Activated CD8-positive, alpha-beta T cell treated with anti-CD3 and anti-CD28 coated beads for 36 hours (primary cell): ENCODE results near the gene C2CD4C. TPM values are rescaled to one million over a fixed set of nuclear protein-coding genes. Genes with fewer than 3 reads are reported as not detected.
"Not testable (repeated sequence)": the region's sequence is repeated elsewhere in the genome, so short reads cannot be mapped to it uniquely, and the experiment has no call there.

Source experiments
- ATAC-seq: fragments of 200-7000 bp; cut with Tn5 transposase; one replicate; pipeline ENCODE4 v1.10.0; 2021; ENCODE audit warnings: mild to moderate bottlenecking, moderate library complexity
- CTCF ChIA-PET: fragments of 350-600 bp; sonication (Branson Sonifier 250); formaldehyde crosslinking; loops from one replicate; lab custom pipeline; 2021; ENCODE audit warnings: antibody characterized with exemption; lab: Charles Lee
- POLR2A ChIA-PET: fragments of 350-600 bp; sonication (Branson Sonifier 250); formaldehyde crosslinking; loops from one replicate; lab custom pipeline; 2021; ENCODE audit warnings: antibody characterized with exemption; lab: Charles Lee
- DNase-seq: peaks from one replicate; pipeline ENCODE4 v3.0.0-alpha.2; 2020
- H3K27ac Mint-ChIP-seq: one replicate; pipeline ENCODE4 v1.8.0; 2021; ENCODE audit warnings: mild to moderate bottlenecking, mixed read lengths
- H3K27me3 Mint-ChIP-seq: one replicate; pipeline ENCODE4 v1.8.0; 2021; ENCODE audit warnings: mixed read lengths
- H3K36me3 Mint-ChIP-seq: one replicate; pipeline ENCODE4 v1.8.0; 2021; ENCODE audit warnings: low read depth, mixed read lengths
- H3K4me1 Mint-ChIP-seq: one replicate; pipeline ENCODE4 v1.8.0; 2021; ENCODE audit warnings: low read depth, mixed read lengths
- H3K4me3 Mint-ChIP-seq: one replicate; pipeline ENCODE4 v1.8.0; 2021; ENCODE audit warnings: mild to moderate bottlenecking, moderate library complexity, mixed read lengths
- H3K9me3 Mint-ChIP-seq: one replicate; pipeline ENCODE4 v1.8.0; 2021; ENCODE audit warnings: mixed read lengths
- CTCF ChIP-seq: fragments of 200-600 bp; IDR thresholded peaks from one replicate; pipeline ENCODE4 v1.8.0; 2022; ENCODE audit warnings: antibody characterized with exemption, mild to moderate bottlenecking
- intact Hi-C: fragments of 100-400 bp; cut with micrococcal nuclease; formaldehyde crosslinking; loops from one replicate; pipeline ENCODE4 v1.10.0; 2022
- total RNA-seq, 2 experiments: library from RNA; stranded (reverse); gene quantifications; one replicate each; pipeline ENCODE4 v1.2.3, GENCODE V29; 2021

C2CD4C gene
- total RNA-seq, 2 experiments from 2014 or later, result 0.13 to 0.25 TPM

- Mint-ChIP-seq H3K36me3 (no peaks in the 10 kb centered on the region), H3K4me1 (no peaks in the 10 kb centered on the region), H3K4me3 (no peak overlapping the region), H3K27ac (no peak overlapping the region), H3K27me3 (peaks cover 1% of the 10 kb centered on the region), H3K9me3 (no peaks in the 10 kb centered on the region)
- intact Hi-C loops, result no loop called here
- ChIA-PET POLR2A (no interaction called here), CTCF (no interaction called here)
- no peak for ATAC-seq
- no peak for DNase-seq
- TF ChIP-seq CTCF, result no peak
Measured at GRCh38 chr19:415292-415691, 6.3 kb upstream of the C2CD4C start.

- ATAC-seq (no peak), DNase-seq (no peak)
- POLR2A ChIA-PET, result no interaction called here
- CTCF ChIA-PET, result interaction anchor here (1.2 kb wide), 1 partner anchor 93 kb away, joined by 3 read pairs; no protein-coding TSS in a partner anchor
- peaks cover 9% of the 10 kb centered on the region for H3K27me3 Mint-ChIP-seq
- H3K36me3 Mint-ChIP-seq, result no peaks in the 10 kb centered on the region
- no peak for TF ChIP-seq CTCF
- intact Hi-C loops, result no loop called here
- H3K4me3 Mint-ChIP-seq, result no peak overlapping the region
- no peaks in the 10 kb centered on the region for H3K9me3 Mint-ChIP-seq
- peaks cover 6% of the 10 kb centered on the region for H3K4me1 Mint-ChIP-seq
- H3K27ac Mint-ChIP-seq, result no peak overlapping the region
Measured at GRCh38 chr19:413756-414420, 4.9 kb upstream of the C2CD4C start.

- no peak for DNase-seq
- no peak for ATAC-seq
- ChIA-PET POLR2A (no interaction called here), CTCF (interaction anchor here (1.2 kb wide), 1 partner anchor 94 kb away, joined by 3 read pairs; no protein-coding TSS in a partner anchor)
- TF ChIP-seq CTCF, result no peak
- Mint-ChIP-seq H3K4me3 (no peak overlapping the region), H3K4me1 (peaks cover 6% of the 10 kb centered on the region), H3K27me3 (peaks cover 9% of the 10 kb centered on the region), H3K36me3 (no peaks in the 10 kb centered on the region), H3K9me3 (no peaks in the 10 kb centered on the region), H3K27ac (no peak overlapping the region)
- intact Hi-C loops, result no loop called here
Measured at GRCh38 chr19:412356-413355, 3.7 kb upstream of the C2CD4C start.

- H3K4me3 Mint-ChIP-seq, result no peak overlapping the region
- no peak overlapping the region for H3K27ac Mint-ChIP-seq
- no peaks in the 10 kb centered on the region for H3K36me3 Mint-ChIP-seq
- H3K27me3 Mint-ChIP-seq, result peaks cover 9% of the 10 kb centered on the region
- no peak for DNase-seq
- ChIA-PET CTCF (no interaction called here), POLR2A (no interaction called here)
- H3K9me3 Mint-ChIP-seq, result no peaks in the 10 kb centered on the region
- TF ChIP-seq CTCF, result no peak
- intact Hi-C loops, result no loop called here
- H3K4me1 Mint-ChIP-seq, result peaks cover 6% of the 10 kb centered on the region
- no peak for ATAC-seq
Measured at GRCh38 chr19:411723-412355, 2.9 kb upstream of the C2CD4C start.

GRCh38 chr19:411121-411722 lies 2.3 kb upstream of the C2CD4C start:
- H3K36me3 Mint-ChIP-seq, intact Hi-C loops, H3K27ac Mint-ChIP-seq: not testable (repeated sequence)

More at GRCh38 chr19:411121-411722, 2.3 kb upstream of the C2CD4C start:
- H3K4me1 Mint-ChIP-seq, H3K4me3 Mint-ChIP-seq, H3K27me3 Mint-ChIP-seq, ATAC-seq, CTCF ChIA-PET, POLR2A ChIA-PET, H3K9me3 Mint-ChIP-seq, DNase-seq: not testable (repeated sequence)
